ENCODE data around the gene TNFSF15.

DNA sequence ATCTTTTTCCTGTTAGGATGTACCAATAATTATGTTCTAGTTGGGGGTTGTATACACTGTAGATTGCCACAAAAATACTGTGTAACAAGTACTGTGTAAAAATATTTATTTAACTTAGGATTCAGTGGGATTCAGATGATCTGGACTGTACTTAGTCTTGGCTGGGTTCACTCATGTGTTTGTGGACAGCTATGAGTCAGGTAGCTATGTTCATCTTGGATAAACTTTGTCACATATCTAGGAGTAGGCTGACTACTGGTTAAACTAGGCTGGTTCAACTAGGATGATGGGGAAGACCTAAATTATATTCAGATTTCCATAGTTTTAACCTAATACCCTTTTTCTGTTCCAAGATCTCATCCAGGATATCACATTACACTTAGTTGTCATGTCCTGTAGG is 32.1 kb upstream of the TNFSF15 start:
- TF ChIP-seq EZH2 (IDR thresholded peaks at IDR 0.05; ENCODE audit: insufficient read depth, poor library complexity, severe bottlenecking) (no peak), EZH2phosphoT487 (IDR thresholded peaks at IDR 0.05; ENCODE audit: insufficient read depth, low read depth) (no peak)

Data from GM23248 (cell line).